Measurements from ENCODE around the gene TJAP1. TPM values are rescaled to one million over a fixed set of nuclear protein-coding genes. Genes with fewer than 3 reads are reported as not detected.

TJAP1 gene
- polyA plus RNA-seq, 1 donor from 2014 or later: 11.4 TPM

- Histone ChIP-seq H4K20me1 (ENCODE audit: insufficient read depth) (no peaks in the 10 kb centered on the region), H3K36me3 (ENCODE audit: insufficient read depth, low read length) (no peaks in the 10 kb centered on the region), H3K27ac (ENCODE audit: low read length) (no peak overlapping the region)
Observed at GRCh38 chr6:43524483-43524961, 47.2 kb downstream of the TJAP1 start.

GRCh38 chr6:43532201-43532600 lies 54.8 kb downstream of the TJAP1 start:
- H3K9me3 ChIP-seq (ENCODE audit: low read length): no peaks in the 10 kb centered on the region
- H3K4me3 ChIP-seq (ENCODE audit: low read length): no peak overlapping the region
- no peaks in the 10 kb centered on the region for H3K36me3 ChIP-seq (ENCODE audit: insufficient read depth, low read length)
- TF ChIP-seq TAF1 (IDR thresholded peaks at IDR 0.05; ENCODE audit: low read depth): no peak
- no peak for TF ChIP-seq POLR2AphosphoS5 (IDR thresholded peaks at IDR 0.05)
- no peak for TF ChIP-seq MXI1 (conservative IDR thresholded peaks at IDR 0.05; ENCODE audit: poor library complexity, severe bottlenecking)
- no peak for TF ChIP-seq REST (IDR thresholded peaks at IDR 0.05; ENCODE audit: borderline replicate concordance)
- TF ChIP-seq SMC3 (conservative IDR thresholded peaks at IDR 0.05; ENCODE audit: poor library complexity): no peak
- TF ChIP-seq EP300 (conservative IDR thresholded peaks at IDR 0.05; ENCODE audit: poor library complexity, severe bottlenecking): no peak
- no peak for TF ChIP-seq CTCF (IDR thresholded peaks at IDR 0.05; ENCODE audit: poor library complexity, severe bottlenecking)

More at GRCh38 chr6:43524483-43524961, 47.2 kb downstream of the TJAP1 start:
- Histone ChIP-seq H3F3A (ENCODE audit: insufficient read depth, low read length, poor library complexity, severe bottlenecking) (no peaks in the 10 kb centered on the region), H3K4me2 (ENCODE audit: low read length) (no peak overlapping the region), H3K4me3 (ENCODE audit: low read length) (no peak overlapping the region), H3K27me3 (ENCODE audit: insufficient read depth, low read depth, low read length) (no peaks in the 10 kb centered on the region), H3K9me3 (ENCODE audit: low read length) (no peaks in the 10 kb centered on the region), H3K9me2 (ENCODE audit: insufficient read depth, low read length) (no peaks in the 10 kb centered on the region), H3K9ac (ENCODE audit: low read length) (no peak overlapping the region), H3K79me2 (replicated peaks; ENCODE audit: insufficient read depth, low read length) (no peaks in the 10 kb centered on the region), H2AFZ (ENCODE audit: low read depth, low read length) (no peak overlapping the region)
- no peak for TF ChIP-seq CTCF (IDR thresholded peaks at IDR 0.05; ENCODE audit: poor library complexity, severe bottlenecking)
- TF ChIP-seq SMC3 (conservative IDR thresholded peaks at IDR 0.05; ENCODE audit: poor library complexity): no peak
- TF ChIP-seq TAF1 (IDR thresholded peaks at IDR 0.05; ENCODE audit: low read depth): no peak
- TF ChIP-seq REST (IDR thresholded peaks at IDR 0.05; ENCODE audit: borderline replicate concordance): no peak
- TF ChIP-seq RAD21 (conservative IDR thresholded peaks at IDR 0.05): no peak
- no peak for TF ChIP-seq POLR2AphosphoS5 (IDR thresholded peaks at IDR 0.05)
- TF ChIP-seq MXI1 (conservative IDR thresholded peaks at IDR 0.05; ENCODE audit: poor library complexity, severe bottlenecking): no peak
- TF ChIP-seq EZH2 (IDR thresholded peaks at IDR 0.05; ENCODE audit: borderline replicate concordance, insufficient read depth, low read length, poor library complexity, severe bottlenecking): no peak
- no peak for TF ChIP-seq EP300 (conservative IDR thresholded peaks at IDR 0.05; ENCODE audit: poor library complexity, severe bottlenecking)

More at GRCh38 chr6:43532201-43532600, 54.8 kb downstream of the TJAP1 start:
- Histone ChIP-seq H2AFZ (ENCODE audit: low read depth, low read length) (no peak overlapping the region), H3K27ac (ENCODE audit: low read length) (no peak overlapping the region), H3K4me2 (ENCODE audit: low read length) (no peak overlapping the region), H3K27me3 (ENCODE audit: insufficient read depth, low read depth, low read length) (no peaks in the 10 kb centered on the region), H3K79me2 (replicated peaks; ENCODE audit: insufficient read depth, low read length) (no peaks in the 10 kb centered on the region), H4K20me1 (ENCODE audit: insufficient read depth) (no peaks in the 10 kb centered on the region), H3K9me2 (ENCODE audit: insufficient read depth, low read length) (no peaks in the 10 kb centered on the region), H3K9ac (ENCODE audit: low read length) (no peak overlapping the region), H3F3A (ENCODE audit: insufficient read depth, low read length, poor library complexity, severe bottlenecking) (no peaks in the 10 kb centered on the region)
